NCI-H1694 (cell line): Measurements from ENCODE around the gene CDC20B.
"Not testable (repeated sequence)": the region's sequence is repeated elsewhere in the genome, so short reads cannot be mapped to it uniquely, and the experiment has no call there.

Experiments
- DNase-seq: peaks from one replicate; lab custom pipeline; 2025; lab: John Stamatoyannopoulos, UW

CDC20B gene

DNA sequence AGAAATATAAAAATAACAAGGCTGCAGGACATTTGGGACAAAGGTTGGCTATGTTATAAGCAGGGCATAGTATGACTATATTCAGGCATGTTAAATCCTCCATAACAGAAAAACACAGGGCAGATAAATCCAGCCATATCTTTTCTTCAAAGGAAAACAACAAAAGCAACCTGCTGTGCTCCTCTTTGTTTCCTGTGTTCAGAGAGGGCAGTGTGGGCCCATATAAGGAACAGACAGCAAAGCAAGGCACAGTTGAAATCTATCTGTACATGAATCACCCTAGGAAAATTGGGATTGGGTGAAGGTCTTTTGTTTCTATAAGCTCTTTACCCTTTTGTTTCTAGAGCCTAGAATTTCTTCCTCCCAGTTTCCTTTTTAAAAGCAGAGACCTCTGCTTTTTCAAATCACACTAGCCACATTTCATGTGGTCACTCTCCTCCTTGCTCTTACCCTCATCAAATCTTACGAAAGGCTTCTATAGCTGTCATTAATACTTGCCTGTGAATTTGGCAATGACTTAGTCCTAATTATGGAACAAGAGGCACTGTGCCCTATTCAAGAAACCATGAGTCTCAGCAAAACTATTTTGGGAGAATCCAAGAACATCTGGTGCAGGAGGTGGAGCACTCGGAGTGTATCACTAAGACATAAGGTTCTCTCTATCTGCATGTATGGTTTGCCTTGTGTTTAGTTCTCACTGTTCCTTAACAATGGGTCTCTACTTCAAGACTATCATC lies 68.8 kb downstream of the CDC20B start:
- DNase-seq: no peak

DNA sequence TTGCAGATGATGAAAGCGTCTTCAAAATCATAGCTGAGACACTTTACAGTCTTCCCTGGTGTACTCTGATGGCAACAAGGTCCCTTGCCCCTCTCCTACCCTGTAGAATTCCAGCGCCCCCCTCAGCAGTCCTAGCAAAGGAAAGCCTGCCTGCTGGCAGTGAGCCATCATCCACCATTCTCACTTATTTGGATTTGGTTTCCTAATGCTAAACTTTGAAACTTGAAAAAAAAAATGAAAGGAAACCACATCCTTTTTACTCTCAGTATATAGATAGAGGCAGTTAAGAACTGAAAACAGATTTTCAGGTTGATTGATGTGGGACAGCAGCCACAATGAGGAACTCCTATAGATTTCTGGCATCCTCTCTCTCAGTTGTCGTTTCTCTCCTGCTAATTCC lies 70.6 kb downstream of the CDC20B start, which contains the start of gene GZMA:
Gene GZMA, plus strand, starts transcription at position 299 of the 400 bp plus-strand sequence. Its CDS starts 37 bp downstream, at position 336.
- no peak for DNase-seq

DNA sequence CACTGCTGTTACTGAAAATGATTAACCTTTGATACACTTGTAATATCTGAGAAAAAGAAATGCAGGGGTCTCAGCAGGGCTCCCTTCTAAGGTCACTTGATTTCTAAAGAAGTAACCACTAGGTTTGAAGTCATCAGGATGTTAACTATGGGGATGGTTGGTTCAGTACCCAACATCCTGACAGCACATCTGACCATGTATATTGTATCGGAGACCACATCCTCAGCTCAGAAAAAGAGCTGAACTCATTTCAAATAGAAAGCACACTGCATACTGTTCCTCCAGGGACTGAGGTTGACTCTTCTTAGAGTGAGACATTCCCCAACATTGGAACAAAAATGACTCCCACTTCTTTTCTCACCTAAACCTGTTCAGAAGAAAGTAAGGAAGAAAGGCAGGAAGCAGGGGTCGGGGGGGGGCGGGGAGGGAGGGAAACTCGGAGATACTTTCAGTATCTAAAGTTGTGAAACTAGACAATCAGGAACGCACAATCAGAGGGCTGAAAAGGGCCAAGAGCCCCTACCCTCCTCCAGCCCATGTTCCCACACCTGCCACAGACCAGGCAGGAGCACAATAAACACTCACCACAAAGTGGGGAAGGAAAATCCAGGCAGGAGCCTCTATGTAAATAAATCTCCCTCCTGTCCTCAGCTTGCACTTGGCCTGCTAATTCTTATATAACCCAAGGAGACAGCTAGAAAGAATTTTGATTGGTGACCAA lies 71.3 kb downstream of the CDC20B start:
- DNase-seq: no peak

DNA sequence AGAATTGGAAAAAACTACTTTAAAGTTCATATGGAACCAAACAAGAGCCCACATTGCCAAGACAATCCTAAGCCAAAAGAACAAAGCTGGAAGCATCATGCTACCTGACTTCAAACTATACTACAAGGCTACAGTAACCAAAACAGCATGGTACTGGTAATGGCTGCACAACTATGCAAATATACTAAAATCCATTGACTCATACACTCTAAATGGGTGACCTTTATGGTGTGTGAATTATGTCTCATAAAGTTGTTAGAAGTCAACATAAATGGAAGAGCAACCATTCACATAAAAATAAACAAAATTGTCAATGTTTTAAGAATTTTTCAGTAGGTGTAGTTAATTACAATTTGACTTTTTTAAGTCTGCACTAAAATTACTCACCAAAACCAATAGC lies 71.8 kb downstream of the CDC20B start:
- DNase-seq: not testable (repeated sequence)

DNA sequence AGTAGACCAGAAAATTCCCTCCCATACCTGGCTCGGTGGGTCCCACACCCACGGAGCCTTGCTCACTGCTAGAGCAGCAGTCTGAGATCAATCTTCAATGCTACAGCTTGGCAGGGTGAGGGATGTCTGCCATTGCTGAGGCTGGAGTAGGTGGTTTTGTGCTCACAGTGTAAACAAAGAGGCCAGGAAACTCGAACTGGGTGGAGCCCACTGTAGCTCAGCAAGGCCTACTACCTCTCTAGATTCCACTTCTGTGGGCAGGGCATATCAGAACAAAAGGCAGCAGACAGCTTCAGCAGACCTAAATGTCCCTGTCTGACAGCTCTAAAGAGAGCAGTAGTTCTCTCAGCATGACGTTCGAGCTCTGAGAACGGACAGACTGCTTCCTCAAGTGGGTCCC lies 76.1 kb downstream of the CDC20B start:
- DNase-seq: no peak

DNA sequence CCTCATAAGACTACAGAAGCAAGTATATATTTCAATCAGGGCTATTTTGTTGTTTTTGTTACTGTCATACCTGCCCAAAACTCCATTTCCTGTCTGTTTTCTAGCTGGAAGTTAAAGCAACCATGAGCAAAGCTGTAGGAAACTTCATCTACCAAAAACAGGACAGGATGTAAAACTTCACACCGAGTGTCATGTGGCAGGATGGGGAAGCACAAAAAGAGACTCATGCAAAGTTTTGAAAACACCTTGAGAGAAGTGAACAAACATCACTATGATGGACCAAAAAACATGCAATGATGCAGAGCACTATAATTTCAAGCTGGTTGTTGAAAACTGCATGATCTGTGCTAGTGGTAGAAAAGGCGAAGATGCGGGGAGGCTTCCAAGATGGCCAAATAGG lies 76.8 kb downstream of the CDC20B start:
- DNase-seq: no peak

DNA sequence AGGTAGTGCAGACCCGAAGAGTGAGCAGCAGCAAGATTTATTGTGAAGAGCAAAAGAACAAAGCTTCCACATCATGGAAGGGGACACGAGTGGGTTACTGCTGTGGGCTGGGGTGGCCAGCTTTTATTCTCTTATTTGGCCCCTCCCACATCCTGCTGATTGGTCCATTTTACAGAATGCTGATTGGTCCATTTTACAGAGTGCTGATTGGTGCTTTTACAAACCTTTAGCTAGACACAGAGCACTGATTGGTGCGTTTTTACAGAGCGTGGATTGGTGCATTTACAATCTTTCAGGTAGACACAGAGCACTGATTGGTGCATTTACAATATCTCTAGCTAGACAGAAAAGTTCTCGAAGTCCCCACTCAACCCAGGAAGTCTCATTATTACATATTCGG lies 82.0 kb downstream of the CDC20B start:
- not testable (repeated sequence) for DNase-seq

DNA sequence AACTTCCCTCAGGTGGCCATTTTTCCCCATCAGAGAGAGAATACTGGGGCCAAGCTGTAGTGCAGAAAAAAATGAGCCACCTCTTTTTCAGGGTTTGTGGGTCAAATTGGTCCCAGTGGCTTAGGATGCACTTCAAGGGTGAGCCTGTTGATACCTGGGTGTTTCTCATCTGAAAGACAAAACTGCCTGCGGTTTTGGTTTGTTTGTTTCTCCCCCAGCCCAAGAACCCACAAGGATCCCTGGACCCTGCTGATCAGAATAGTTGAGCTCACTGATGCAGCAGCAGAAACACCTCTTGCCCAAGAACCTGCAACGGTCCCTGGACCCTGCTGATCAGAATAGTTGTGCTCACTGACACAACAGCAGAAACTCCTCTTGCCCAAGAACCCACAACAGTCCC lies 83.7 kb downstream of the CDC20B start:
- DNase-seq: not testable (repeated sequence)

DNA sequence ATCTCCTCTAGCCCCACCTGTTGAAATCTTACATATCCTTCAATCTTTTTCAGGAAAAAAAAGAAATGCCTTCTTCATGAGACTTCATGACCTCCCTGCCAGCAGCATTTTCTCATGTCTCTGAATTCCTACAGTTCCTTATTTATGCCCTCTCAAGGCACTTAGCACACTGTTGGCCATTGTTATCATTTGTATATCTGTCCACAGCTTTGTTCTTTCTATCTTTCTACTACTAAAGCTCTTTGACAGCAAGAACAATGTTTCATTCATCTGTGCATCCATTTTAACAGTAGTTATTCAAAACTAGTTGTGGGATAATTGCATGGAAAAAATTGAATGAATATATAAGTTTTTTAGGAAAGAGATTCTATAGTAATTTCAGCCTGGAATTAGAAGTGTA lies 91.4 kb downstream of the CDC20B start:
- no peak for DNase-seq

DNA sequence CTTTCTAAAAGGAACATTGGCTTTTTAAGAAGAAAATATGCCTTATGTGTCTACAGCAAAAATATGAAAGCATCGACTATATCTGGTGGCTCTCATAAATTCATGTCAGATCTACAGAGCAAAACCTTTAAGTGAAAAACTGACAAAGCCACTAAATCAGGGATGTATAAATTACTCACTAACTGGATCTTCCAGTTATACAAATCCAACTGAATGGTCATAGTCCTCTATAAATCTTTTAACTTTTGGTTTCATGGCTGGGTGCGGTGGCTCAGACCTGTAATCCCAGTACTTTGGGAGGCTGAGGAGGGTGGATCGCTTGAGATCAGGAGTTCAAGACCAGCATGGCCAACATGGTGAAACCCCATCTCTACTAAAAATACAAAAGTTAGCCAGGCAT lies 99.8 kb downstream of the CDC20B start:
- DNase-seq: no peak

DNA sequence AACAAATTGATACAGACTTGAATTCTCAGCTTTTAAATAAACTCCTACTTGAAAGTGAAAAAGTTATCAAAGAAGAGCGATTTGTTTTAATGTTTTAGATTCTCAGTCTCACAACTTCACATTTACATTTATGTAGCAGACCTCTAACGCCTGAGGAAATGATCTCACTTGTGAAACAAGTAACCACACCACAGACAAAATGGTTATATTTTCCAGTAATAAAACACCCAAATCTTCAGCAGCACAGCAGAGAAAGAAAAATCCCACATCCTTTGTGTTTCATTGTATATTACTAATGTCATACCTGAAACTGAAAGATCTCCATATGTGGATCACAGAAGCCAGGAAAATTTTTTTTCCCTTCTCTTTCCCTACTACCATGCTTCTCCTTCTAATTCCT lies 100.3 kb downstream of the CDC20B start:
- DNase-seq: no peak

DNA sequence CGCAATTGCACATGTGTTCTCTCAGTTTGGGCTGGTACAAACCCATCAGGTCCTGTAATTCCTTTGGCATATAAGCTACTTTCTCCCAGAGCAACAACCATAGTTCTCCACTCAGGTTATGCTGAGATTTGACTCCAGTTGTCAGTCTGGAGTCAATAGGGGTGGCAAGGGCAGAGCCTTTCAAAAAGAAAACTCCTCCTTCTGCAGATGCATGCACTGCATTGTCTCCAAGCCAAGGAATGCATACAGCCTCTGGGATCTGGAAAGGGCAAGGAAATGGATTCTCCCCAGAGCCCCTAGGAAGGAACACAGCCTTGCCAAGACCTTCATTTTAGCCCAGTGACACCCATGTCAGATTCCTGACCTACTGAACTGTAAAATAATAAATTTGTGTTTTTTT lies 101.6 kb downstream of the CDC20B start:
- no peak for DNase-seq

DNA sequence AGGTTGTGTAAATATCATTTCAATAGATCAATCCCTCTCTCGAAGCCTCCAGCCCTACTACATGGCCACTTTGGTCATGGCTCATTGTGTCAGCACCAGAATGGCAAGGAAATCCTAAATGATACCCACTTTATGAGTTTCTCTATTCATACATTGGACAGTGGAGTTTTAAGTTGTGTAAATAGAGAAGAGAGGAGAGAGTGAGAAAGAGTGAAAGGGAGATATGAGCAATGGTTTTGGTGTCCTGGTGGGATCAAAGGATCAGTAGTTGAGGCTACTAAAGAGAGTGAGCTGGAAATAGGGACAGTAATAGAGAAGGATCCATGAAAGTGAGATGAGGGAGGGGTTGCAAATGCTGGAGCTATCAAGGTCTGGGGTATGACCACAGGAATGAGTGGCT lies 102.0 kb downstream of the CDC20B start:
- no peak for DNase-seq

DNA sequence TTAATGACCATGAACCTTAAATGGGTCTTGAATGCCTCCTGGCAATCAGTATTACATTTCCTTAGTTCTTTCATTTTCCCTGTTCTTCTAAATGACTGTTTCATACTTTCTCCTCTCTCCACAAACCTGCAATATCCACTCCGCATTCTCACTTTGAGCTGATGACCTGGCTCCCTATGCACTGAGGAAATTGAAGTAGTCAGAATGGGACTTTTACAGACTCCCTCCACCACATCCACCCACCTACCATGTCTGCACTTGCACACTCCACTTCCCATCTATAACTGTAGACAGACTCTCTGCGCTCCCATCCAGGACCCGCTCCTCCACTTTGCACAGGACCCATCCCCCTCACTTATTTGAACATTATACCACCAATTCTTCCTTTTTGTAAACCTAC lies 106.7 kb downstream of the CDC20B start:
- no peak for DNase-seq

DNA sequence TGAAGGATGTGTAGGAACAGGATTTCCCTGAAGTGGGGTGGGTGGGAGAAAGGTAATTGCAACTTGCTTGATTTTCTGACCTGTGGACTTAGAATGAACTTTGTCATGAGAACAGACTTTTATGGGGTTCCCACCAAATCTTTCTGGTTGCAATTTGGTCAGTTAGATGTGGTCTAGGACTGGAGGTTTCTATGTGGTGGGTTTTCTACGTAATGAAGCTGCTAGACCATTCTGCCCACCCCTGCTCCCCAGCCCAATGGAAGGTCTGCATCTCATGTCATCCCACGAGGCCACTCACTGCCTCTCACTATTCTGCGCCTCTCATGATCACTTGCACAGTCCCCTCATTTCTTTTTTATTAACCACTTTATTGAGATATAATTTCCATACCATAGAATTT lies 108.5 kb downstream of the CDC20B start:
- DNase-seq: no peak

DNA sequence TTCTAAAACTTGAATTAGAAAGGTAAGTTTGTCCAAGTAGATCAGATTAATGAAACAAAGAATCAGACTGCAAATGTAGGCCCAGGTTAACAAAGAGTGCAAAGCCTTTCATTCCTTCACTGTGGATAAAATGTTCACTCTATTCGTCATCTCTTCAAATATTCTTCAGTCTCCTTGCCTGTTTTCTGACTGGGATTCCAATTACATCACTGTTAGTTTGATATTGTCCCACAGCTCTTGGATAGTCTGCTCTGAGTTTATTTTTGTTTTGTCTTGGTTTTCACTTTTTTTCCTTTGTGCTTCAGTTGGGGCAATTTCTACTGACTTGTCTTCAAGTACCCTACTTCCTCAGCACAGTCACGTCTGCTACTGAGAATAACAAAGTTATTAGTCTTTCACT lies 109.1 kb downstream of the CDC20B start:
- no peak for DNase-seq

DNA sequence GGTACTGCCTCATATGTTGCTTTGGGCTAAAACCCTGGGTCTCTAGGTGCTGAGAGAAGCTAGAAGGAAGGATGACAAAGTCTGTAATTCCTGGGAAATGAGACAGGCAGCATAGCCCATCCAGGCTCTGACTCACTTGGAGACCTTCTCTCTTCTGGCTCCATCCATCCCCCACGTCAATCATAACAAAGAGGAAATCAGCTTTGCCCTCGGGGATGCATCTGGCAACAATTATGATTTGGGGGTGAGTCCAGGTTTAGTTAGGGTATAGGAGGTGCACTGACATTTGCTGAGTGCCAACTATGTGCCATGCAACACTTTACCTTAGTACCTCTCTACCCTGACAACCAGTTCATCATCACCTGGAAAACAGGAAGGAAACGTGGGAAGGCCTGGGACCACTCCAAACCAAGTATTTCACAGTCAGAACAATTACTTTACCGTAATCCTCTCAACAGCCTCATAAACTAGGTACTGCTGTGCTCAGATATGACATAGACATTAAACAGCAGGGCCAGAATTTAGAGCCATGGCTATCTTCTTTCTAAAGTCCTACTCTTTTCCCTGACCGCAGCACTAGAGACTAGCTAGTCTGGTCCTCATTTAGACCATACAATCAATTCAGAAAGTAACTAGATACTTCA lies 109.6 kb downstream of the CDC20B start:
- no peak for DNase-seq
